ENCODE data around the gene MRGPRE.

Gene MRGPRE

DNA sequence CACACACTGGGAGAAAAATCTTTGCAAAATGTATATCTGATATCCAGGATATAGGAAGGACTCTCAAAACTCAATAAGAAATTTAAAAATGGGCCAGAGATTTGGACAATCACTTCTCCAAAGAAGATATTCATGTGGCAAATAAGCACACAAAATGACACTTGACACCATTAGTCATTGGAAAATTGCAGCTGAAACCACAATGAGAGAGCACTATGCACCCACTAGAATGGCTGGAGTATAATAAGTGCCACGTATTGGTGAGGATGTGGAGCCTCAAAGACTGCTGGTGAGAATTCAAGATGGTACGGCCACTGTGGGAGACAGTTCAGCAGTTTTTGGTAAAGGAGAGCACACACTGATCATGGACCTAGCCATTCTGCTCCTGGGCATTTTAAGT lies 54.3 kb downstream of the MRGPRE start:
- no peak for DNase-seq

Measured in NCI-H524 (cell line).